COLO668 (cell line): Measurements from ENCODE around the gene ERF.

Source experiments
- DNase-seq: peaks from one replicate; lab custom pipeline; 2025; ENCODE audit not compliant: unreplicated experiment; lab: John Stamatoyannopoulos, UW

Gene ERF

GRCh38 chr19:42242512-42243409 is 12.2 kb downstream of the ERF start, which contains the start of gene GSK3A:
Gene GSK3A, minus strand, starts transcription at chr19:42242602. Its CDS starts 137 bp downstream, at chr19:42242465.
- DNase-seq: peak; percentile 99

- no peak for DNase-seq
Measured at GRCh38 chr19:42242069-42242511, 12.8 kb downstream of the ERF start.

GRCh38 chr19:42241279-42241678 is 13.6 kb downstream of the ERF start:
- no peak for DNase-seq

GRCh38 chr19:42239544-42240220 is 15.2 kb downstream of the ERF start:
- no peak for DNase-seq

GRCh38 chr19:42235181-42235580 is 19.7 kb downstream of the ERF start:
- no peak for DNase-seq

- no peak for DNase-seq
Measured at GRCh38 chr19:42234364-42234763, 20.6 kb downstream of the ERF start.

- DNase-seq: no peak
Measured at GRCh38 chr19:42233678-42234292, 21.1 kb downstream of the ERF start.

- peak; percentile 5 for DNase-seq
Measured at GRCh38 chr19:42233106-42233505, 21.8 kb downstream of the ERF start.

GRCh38 chr19:42232435-42232834 is 22.5 kb downstream of the ERF start:
- no peak for DNase-seq

- DNase-seq: no peak
Measured at GRCh38 chr19:42230571-42230970, 24.4 kb downstream of the ERF start.

GRCh38 chr19:42229855-42230351 is 25.0 kb downstream of the ERF start:
- no peak for DNase-seq

GRCh38 chr19:42229301-42229854 is 25.6 kb downstream of the ERF start:
- DNase-seq: no peak

- DNase-seq: no peak
Measured at GRCh38 chr19:42228641-42229040, 26.3 kb downstream of the ERF start.

GRCh38 chr19:42226886-42227285 is 28.0 kb downstream of the ERF start:
- DNase-seq: no peak

- DNase-seq: no peak
Measured at GRCh38 chr19:42225718-42226292, 29.1 kb downstream of the ERF start.

GRCh38 chr19:42224940-42225717 is 29.8 kb downstream of the ERF start:
- DNase-seq: no peak

- no peak for DNase-seq
Measured at GRCh38 chr19:42220751-42221097, 34.2 kb downstream of the ERF start.

- peak; percentile 98 for DNase-seq
Measured at GRCh38 chr19:42219812-42220750, 34.8 kb downstream of the ERF start, which contains the start of gene ZNF526. Gene ZNF526, plus strand, starts transcription at chr19:42220312. Its CDS starts 4,092 bp downstream, at chr19:42224404.
